Panc1 (cell line): ENCODE measurements around the gene CD177. TPM values are rescaled to one million over a fixed set of nuclear protein-coding genes. Genes with fewer than 3 reads are reported as not detected.
"Not testable (repeated sequence)": the region's sequence is repeated elsewhere in the genome, so short reads cannot be mapped to it uniquely, and the experiment has no call there.

Source experiments
- ATAC-seq: fragments of 200-7000 bp; cut with Tn5 transposase; 2 replicates; pipeline ENCODE4 v1.9.1; 2020; ENCODE audit warnings: mild to moderate bottlenecking, moderate library complexity
- BruUV-seq: library from RNA; stranded (reverse); fragments of 400-500 nt; replicated peaks from 2 replicates; lab custom pipeline; 2021; lab: Mats Ljungman, UMichigan
- CTCF ChIA-PET: fragments of 300-600 bp; sonication (Branson Sonifier 250); formaldehyde crosslinking; loops from one replicate; lab custom pipeline; 2022; ENCODE audit warnings: antibody characterized with exemption; lab: Charles Lee
- POLR2A ChIA-PET: fragments of 300-600 bp; sonication (Branson Sonifier 250); formaldehyde crosslinking; loops from one replicate; lab custom pipeline; 2022; ENCODE audit warnings: antibody characterized with exemption; lab: Charles Lee
- DNase-seq: peaks from one replicate; pipeline ENCODE4 v3.0.0-alpha.2; 2010; ENCODE audit warnings: low read depth, low spot score
- H3K27ac ChIP-seq: 2 replicates; pipeline ENCODE4 v1.5.1; 2011; ENCODE audit warnings: mild to moderate bottlenecking, low read length, inconsistent platforms
- H3K27me3 ChIP-seq: fragments of 200-500 bp; sonication (Bioruptor generic); 2 replicates; pipeline ENCODE4 v1.6.0; 2014; ENCODE audit warnings: low read length, inconsistent platforms; ENCODE audit not compliant: control insufficient read depth, insufficient read depth
- H3K36me3 ChIP-seq: fragments of 200-500 bp; sonication (Bioruptor generic); 2 replicates; pipeline ENCODE4 v1.5.1; 2014; ENCODE audit warnings: inconsistent platforms, mild to moderate bottlenecking, low read length, moderate library complexity; ENCODE audit not compliant: control insufficient read depth, insufficient read depth
- H3K4me1 ChIP-seq: 2 replicates; pipeline ENCODE4 v1.5.1; 2011; ENCODE audit warnings: inconsistent platforms, mild to moderate bottlenecking, low read length, moderate library complexity; ENCODE audit not compliant: control insufficient read depth, insufficient read depth
- H3K4me3 ChIP-seq, 2 experiments: 2 replicates each; pipeline ENCODE4 v1.5.1; 2011 to 2012; ENCODE audit warnings: low read depth in 2 of 2, low read length in 2 of 2, mild to moderate bottlenecking in 2 of 2, inconsistent platforms in 1 of 2, moderate library complexity in 1 of 2
- H3K9me3 ChIP-seq: fragments of 200-500 bp; sonication (Bioruptor generic); 2 replicates; pipeline ENCODE4 v1.5.1; 2014; ENCODE audit warnings: low read depth, mild to moderate bottlenecking, inconsistent platforms, low read length, moderate library complexity; ENCODE audit not compliant: control insufficient read depth, insufficient read depth
- CTCF ChIP-seq: fragments of 450-650 bp; IDR thresholded peaks from 2 replicates; pipeline ENCODE4 v1.5.1; 2017; ENCODE audit warnings: mild to moderate bottlenecking
- POLR2AphosphoS5 ChIP-seq: IDR thresholded peaks from 2 replicates; pipeline ENCODE4 v1.6.1; 2012; ENCODE audit warnings: mild to moderate bottlenecking, low read depth, low read length, moderate library complexity
- REST ChIP-seq, 2 experiments: IDR thresholded peaks; 2 replicates each; pipeline ENCODE4 v1.6.1; 2011 to 2012; ENCODE audit warnings: low read depth in 2 of 2, control low read depth in 1 of 2, low read length in 1 of 2, mild to moderate bottlenecking in 1 of 2, moderate library complexity in 1 of 2; ENCODE audit not compliant: insufficient read depth in 1 of 2
- SIN3A ChIP-seq: IDR thresholded peaks from 2 replicates; pipeline ENCODE4 v1.6.1; 2012; ENCODE audit warnings: low read depth, mild to moderate bottlenecking, low read length, moderate library complexity, borderline replicate concordance; ENCODE audit not compliant: insufficient read depth
- TCF7L2 ChIP-seq: IDR thresholded peaks from 2 replicates; pipeline ENCODE4 v1.6.1; 2011; ENCODE audit warnings: mild to moderate bottlenecking, low read depth, low read length, inconsistent platforms
- in situ Hi-C: cut with HindIII; loops from 2 replicates; pipeline ENCODE4 v1.10.0; 2016; ENCODE audit warnings: low sequenced_read_pairs, low pct_unique_long_range_greater_than_20kb
- intact Hi-C: fragments of 100-400 bp; cut with micrococcal nuclease; formaldehyde crosslinking; loops from one replicate; pipeline ENCODE4 v1.10.0; 2022; ENCODE audit not compliant: unreplicated experiment
- total RNA-seq: library from RNA; stranded (reverse); gene quantifications from one replicate; pipeline ENCODE4 v1.2.1, GENCODE V29; 2021; ENCODE audit not compliant: unreplicated experiment

CD177 gene
- total RNA-seq, 1 experiment from 2014 or later, result 0.28 TPM

GRCh38 chr19:43351998-43352746 is 1.3 kb upstream of the CD177 start:
- no TSS peak for BruUV-seq
- H3K27me3 ChIP-seq, result no peaks in the 10 kb centered on the region
- CTCF ChIA-PET, result no interaction called here
- H3K4me1 ChIP-seq, result no peaks in the 10 kb centered on the region
- H3K9me3 ChIP-seq, result no peaks in the 10 kb centered on the region
- no peak overlapping the region for H3K4me3 ChIP-seq
- ATAC-seq, result no peak
- no peaks in the 10 kb centered on the region for H3K36me3 ChIP-seq
- H3K27ac ChIP-seq, result no peak overlapping the region
- intact Hi-C loops (no loop called here), in situ Hi-C loops (no loop called here)
- POLR2A ChIA-PET, result no interaction called here
- no peak for DNase-seq
- TF ChIP-seq SIN3A, result no peak

GRCh38 chr19:43354305-43354627 is 780 bp downstream of the CD177 start:
- no peak for ATAC-seq
- CTCF ChIA-PET, result no interaction called here
- POLR2A ChIA-PET, result no interaction called here

GRCh38 chr19:43356749-43357148 is 3.3 kb downstream of the CD177 start:
- not testable (repeated sequence) for H3K9me3 ChIP-seq

More at GRCh38 chr19:43354305-43354627, 780 bp downstream of the CD177 start:
- Histone ChIP-seq H3K27ac (no peak overlapping the region), H3K36me3 (no peaks in the 10 kb centered on the region), H3K9me3 (no peaks in the 10 kb centered on the region), H3K27me3 (no peaks in the 10 kb centered on the region), H3K4me3 (no peak overlapping the region), H3K4me1 (no peaks in the 10 kb centered on the region)
- no TSS peak for BruUV-seq
- intact Hi-C loops (no loop called here), in situ Hi-C loops (no loop called here)
- no peak for TF ChIP-seq TCF7L2
- TF ChIP-seq POLR2AphosphoS5, result no peak
- no peak for TF ChIP-seq CTCF
- no peak for TF ChIP-seq SIN3A
- no peak for DNase-seq

GRCh38 chr19:43362179-43362578 is 8.7 kb downstream of the CD177 start:
- in situ Hi-C loops (no loop called here), intact Hi-C loops (no loop called here)
- TF ChIP-seq POLR2AphosphoS5 (no peak), REST (IDR thresholded peaks at IDR 0.05; ENCODE audit: insufficient read depth in 1 of 2, low read depth in 2 of 2, low read length in 1 of 2) (no peak), SIN3A (no peak), CTCF (no peak), TCF7L2 (no peak)
- Histone ChIP-seq H3K27me3 (no peaks in the 10 kb centered on the region), H3K27ac (no peak overlapping the region), H3K36me3 (no peaks in the 10 kb centered on the region), H3K9me3 (no peaks in the 10 kb centered on the region), H3K4me1 (no peaks in the 10 kb centered on the region), H3K4me3 (no peak overlapping the region)
- no peak for ATAC-seq
- DNase-seq, result no peak
- CTCF ChIA-PET, result no interaction called here
- BruUV-seq, result no TSS peak
- POLR2A ChIA-PET, result no interaction called here

More at GRCh38 chr19:43356749-43357148, 3.3 kb downstream of the CD177 start:
- ATAC-seq, H3K27me3 ChIP-seq, H3K36me3 ChIP-seq, H3K4me3 ChIP-seq, intact Hi-C loops, BruUV-seq, POLR2A ChIA-PET, H3K27ac ChIP-seq, DNase-seq, CTCF ChIA-PET, in situ Hi-C loops, H3K4me1 ChIP-seq: not testable (repeated sequence)
